ENCODE measurements around the gene RETREG3.

The RETREG3 gene

GRCh38 chr17:42581744-42582270 is 27.4 kb downstream of the RETREG3 start:
- H3K4me3 ChIP-seq (ENCODE audit: control insufficient read depth, low read depth, low read length) = no peak overlapping the region
- TF ChIP-seq, protein P1, sequence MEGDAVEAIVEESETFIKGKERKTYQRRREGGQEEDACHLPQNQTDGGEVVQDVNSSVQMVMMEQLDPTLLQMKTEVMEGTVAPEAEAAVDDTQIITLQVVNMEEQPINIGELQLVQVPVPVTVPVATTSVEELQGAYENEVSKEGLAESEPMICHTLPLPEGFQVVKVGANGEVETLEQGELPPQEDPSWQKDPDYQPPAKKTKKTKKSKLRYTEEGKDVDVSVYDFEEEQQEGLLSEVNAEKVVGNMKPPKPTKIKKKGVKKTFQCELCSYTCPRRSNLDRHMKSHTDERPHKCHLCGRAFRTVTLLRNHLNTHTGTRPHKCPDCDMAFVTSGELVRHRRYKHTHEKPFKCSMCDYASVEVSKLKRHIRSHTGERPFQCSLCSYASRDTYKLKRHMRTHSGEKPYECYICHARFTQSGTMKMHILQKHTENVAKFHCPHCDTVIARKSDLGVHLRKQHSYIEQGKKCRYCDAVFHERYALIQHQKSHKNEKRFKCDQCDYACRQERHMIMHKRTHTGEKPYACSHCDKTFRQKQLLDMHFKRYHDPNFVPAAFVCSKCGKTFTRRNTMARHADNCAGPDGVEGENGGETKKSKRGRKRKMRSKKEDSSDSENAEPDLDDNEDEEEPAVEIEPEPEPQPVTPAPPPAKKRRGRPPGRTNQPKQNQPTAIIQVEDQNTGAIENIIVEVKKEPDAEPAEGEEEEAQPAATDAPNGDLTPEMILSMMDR (IDR thresholded peaks at IDR 0.05; ENCODE audit: control insufficient read depth, insufficient read depth, low read depth, low read length, missing control alignments) = no peak
- DNase-seq (ENCODE audit: low read depth) = no peak

- TF ChIP-seq, protein P1 (IDR thresholded peaks at IDR 0.05; ENCODE audit: control insufficient read depth, insufficient read depth, low read depth, low read length, missing control alignments) = no peak
- no peak overlapping the region for H3K4me3 ChIP-seq (ENCODE audit: control insufficient read depth, low read depth, low read length)
- DNase-seq (ENCODE audit: low read depth) = no peak
These were observed 29.2 kb downstream of the RETREG3 start for GRCh38 chr17:42579794-42580551.

DNA sequence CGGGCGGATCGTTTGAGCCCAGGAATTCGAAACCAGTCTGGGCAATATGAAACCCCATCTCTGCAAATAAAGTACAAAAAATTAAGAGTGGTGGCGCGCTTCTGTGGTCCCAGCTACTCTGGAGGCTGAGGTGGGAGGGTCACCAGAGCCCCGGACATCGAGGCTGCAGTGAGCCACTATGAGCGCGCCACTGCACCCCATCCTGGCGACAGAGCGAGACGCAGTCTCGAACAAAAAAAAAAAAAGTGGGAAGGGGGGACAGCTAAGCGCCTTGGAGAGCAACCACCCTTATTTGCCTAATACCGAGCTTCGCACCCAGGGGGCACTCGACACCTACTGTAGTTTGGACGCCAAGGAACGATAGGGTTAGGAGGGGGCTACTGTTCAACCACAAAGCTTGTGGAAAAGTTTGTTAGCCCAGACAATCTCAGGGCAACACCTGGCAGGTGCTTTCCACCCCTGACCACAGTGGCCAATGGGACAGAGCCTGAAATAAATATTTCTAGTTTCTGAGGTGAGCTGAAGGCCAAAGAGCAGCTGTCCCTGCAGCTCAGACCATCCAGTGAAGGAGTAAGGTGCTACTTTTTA is 30.8 kb downstream of the RETREG3 start:
- DNase-seq (ENCODE audit: low read depth) = no peak

DNA sequence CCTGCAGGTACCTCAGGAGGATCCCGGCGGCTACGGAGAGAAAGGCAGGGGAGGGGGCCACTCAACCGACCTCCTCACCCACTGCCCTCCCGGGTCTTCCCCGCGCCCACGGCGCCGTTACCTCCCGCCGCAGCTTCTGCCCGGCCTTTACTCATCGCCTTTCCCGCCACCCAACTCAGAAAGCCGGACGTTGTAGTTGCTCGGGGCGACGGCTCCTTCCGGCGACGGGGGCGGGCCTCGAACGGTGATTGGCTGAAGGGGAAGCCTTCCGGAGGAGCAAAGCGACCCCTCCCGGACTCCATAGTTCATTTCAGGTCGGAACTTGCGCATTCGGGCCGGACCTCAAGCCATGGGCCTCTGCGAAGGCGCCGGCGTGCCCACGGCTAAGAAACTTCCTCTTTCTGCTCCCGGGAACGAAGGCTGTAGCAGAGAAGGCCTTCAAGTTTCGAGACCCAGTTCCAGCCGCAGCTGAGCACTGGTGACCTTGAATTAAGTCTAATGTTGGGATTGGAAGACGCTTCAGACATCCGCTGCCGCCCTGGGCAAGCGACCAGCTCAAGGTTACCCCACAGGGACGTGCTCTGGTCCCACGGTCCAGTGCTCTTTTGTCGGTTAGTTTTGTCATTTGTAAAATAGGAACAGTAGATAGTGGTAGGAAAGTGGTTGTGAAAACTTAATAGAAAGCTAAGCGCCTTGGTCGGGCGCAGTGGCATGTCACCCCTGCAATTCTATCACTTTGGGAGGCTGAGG is 31.5 kb downstream of the RETREG3 start, which contains the start of gene PSMC3IP:
TSS of gene PSMC3IP (minus strand) at position 198 of the 750 bp plus-strand sequence. CDS start at position 155, 43 bp downstream.
- H3K4me3 ChIP-seq (ENCODE audit: control insufficient read depth, low read depth, low read length) = peak within 1 kb of the TSS; percentile 70
- peak; percentile 72 for DNase-seq (ENCODE audit: low read depth)
- TF ChIP-seq, protein P1 (IDR thresholded peaks at IDR 0.05; ENCODE audit: control insufficient read depth, insufficient read depth, low read depth, low read length, missing control alignments) = peak; percentile 40

More for the DNA sequence above, 30.8 kb downstream of the RETREG3 start:
- peak overlapping the region; percentile 70 for H3K4me3 ChIP-seq (ENCODE audit: control insufficient read depth, low read depth, low read length)
- TF ChIP-seq, protein P1 (IDR thresholded peaks at IDR 0.05; ENCODE audit: control insufficient read depth, insufficient read depth, low read depth, low read length, missing control alignments) = peak; percentile 80

- DNase-seq (ENCODE audit: low read depth) = no peak
- H3K4me3 ChIP-seq (ENCODE audit: control insufficient read depth, low read depth, low read length) = peak overlapping the region; percentile 70
- TF ChIP-seq, protein P1 (IDR thresholded peaks at IDR 0.05; ENCODE audit: control insufficient read depth, insufficient read depth, low read depth, low read length, missing control alignments) = no peak
These were observed 32.0 kb downstream of the RETREG3 start for GRCh38 chr17:42577140-42577531.

- no peak overlapping the region for H3K4me3 ChIP-seq (ENCODE audit: control insufficient read depth, low read depth, low read length)
- TF ChIP-seq, protein P1 (IDR thresholded peaks at IDR 0.05; ENCODE audit: control insufficient read depth, insufficient read depth, low read depth, low read length, missing control alignments) = no peak
- no peak for DNase-seq (ENCODE audit: low read depth)
These were observed 34.7 kb downstream of the RETREG3 start for GRCh38 chr17:42574463-42574862.
